Type B pancreatic cell (in vitro differentiated cells): ENCODE results near the gene TIMP2. TPM values are rescaled to one million over a fixed set of nuclear protein-coding genes. Genes with fewer than 3 reads are reported as not detected.

Source experiments
- DNase-seq: peaks from one replicate; pipeline ENCODE4 v3.0.0; 2021; ENCODE audit warnings: mixed read lengths; ENCODE audit not compliant: unreplicated experiment; ENCODE audit errors: extremely low spot score
- H3K27ac Mint-ChIP-seq: 2 replicates; pipeline ENCODE4 v1.8.0; 2021; ENCODE audit warnings: mild to moderate bottlenecking, mixed read lengths
- H3K27me3 Mint-ChIP-seq: 2 replicates; pipeline ENCODE4 v1.8.0; 2021; ENCODE audit warnings: mixed read lengths
- H3K36me3 Mint-ChIP-seq: 2 replicates; pipeline ENCODE4 v1.8.0; 2021; ENCODE audit warnings: mixed read lengths
- H3K4me1 Mint-ChIP-seq: one replicate; pipeline ENCODE4 v1.8.0; 2021; ENCODE audit warnings: mixed read lengths; ENCODE audit not compliant: unreplicated experiment
- H3K4me3 Mint-ChIP-seq: 2 replicates; pipeline ENCODE4 v1.8.0; 2021; ENCODE audit warnings: mild to moderate bottlenecking, mixed read lengths
- H3K9me3 Mint-ChIP-seq: 2 replicates; pipeline ENCODE4 v1.8.0; 2021; ENCODE audit warnings: mixed read lengths
- CTCF ChIP-seq: fragments of 200-600 bp; sonication (generic); conservative IDR thresholded peaks from 2 replicates; pipeline ENCODE4 v1.5.0; 2021; ENCODE audit warnings: antibody characterized with exemption, mild to moderate bottlenecking
- total RNA-seq: library from RNA; stranded (reverse); gene quantifications from 2 replicates; pipeline ENCODE4 v1.2.1, GENCODE V29; 2021; ENCODE audit warnings: low replicate concordance

The TIMP2 gene
- total RNA-seq, 1 donor from 2014 or later: 125 TPM

- H3K36me3 Mint-ChIP-seq: peaks cover 4% of the 10 kb centered on the region
- no peak for DNase-seq
- no peaks in the 10 kb centered on the region for H3K9me3 Mint-ChIP-seq
- H3K27me3 Mint-ChIP-seq: no peaks in the 10 kb centered on the region
- H3K4me3 Mint-ChIP-seq: peak overlapping the region; percentile 94
- peak overlapping the region; percentile 98 for H3K27ac Mint-ChIP-seq
- TF ChIP-seq CTCF: no peak
- peaks cover 21% of the 10 kb centered on the region for H3K4me1 Mint-ChIP-seq
Measured at GRCh38 chr17:78839762-78840529, 85.2 kb downstream of the TIMP2 start.

DNA sequence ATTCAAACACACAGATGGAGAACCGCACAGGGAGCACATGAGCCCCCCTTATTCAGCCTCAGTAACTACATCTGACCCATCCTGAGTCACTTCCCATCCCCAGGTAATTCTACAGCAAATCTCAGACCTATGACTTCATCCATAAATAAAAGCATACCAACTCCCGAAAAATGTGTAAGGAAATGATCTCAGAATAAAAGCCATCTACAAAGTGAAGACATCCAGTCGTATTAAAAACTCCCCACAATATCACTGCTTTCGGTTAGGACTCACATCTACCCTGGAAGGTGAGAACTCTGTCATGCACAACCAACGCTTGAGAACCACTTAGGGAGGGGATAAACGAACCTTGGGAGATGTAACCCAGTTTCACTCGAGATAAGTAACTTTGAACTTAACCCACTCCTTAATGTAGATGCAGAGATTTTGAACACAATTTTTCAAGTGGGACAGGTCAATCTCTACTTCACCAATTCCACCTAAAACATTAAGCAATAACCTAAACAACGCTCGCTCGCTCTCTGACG is 85.9 kb downstream of the TIMP2 start:
- no peak for DNase-seq
- no peaks in the 10 kb centered on the region for H3K27me3 Mint-ChIP-seq
- no peaks in the 10 kb centered on the region for H3K9me3 Mint-ChIP-seq
- no peak for TF ChIP-seq CTCF
- peaks cover 21% of the 10 kb centered on the region for H3K4me1 Mint-ChIP-seq
- H3K27ac Mint-ChIP-seq: peak overlapping the region; percentile 89
- peaks cover 4% of the 10 kb centered on the region for H3K36me3 Mint-ChIP-seq
- H3K4me3 Mint-ChIP-seq: peak overlapping the region; percentile 94

- DNase-seq: no peak
- no peaks in the 10 kb centered on the region for H3K9me3 Mint-ChIP-seq
- peaks cover 4% of the 10 kb centered on the region for H3K36me3 Mint-ChIP-seq
- H3K4me3 Mint-ChIP-seq: peak overlapping the region; percentile 94
- H3K4me1 Mint-ChIP-seq: peaks cover 21% of the 10 kb centered on the region
- H3K27ac Mint-ChIP-seq: peak overlapping the region; percentile 89
- no peaks in the 10 kb centered on the region for H3K27me3 Mint-ChIP-seq
- TF ChIP-seq CTCF: no peak
Measured at GRCh38 chr17:78838574-78839005, 86.6 kb downstream of the TIMP2 start.

GRCh38 chr17:78836420-78837021 is 88.7 kb downstream of the TIMP2 start:
- DNase-seq: no peak
- Mint-ChIP-seq H3K4me1 (peaks cover 18% of the 10 kb centered on the region), H3K36me3 (peaks cover 16% of the 10 kb centered on the region), H3K27me3 (no peaks in the 10 kb centered on the region), H3K27ac (no peak overlapping the region), H3K9me3 (no peaks in the 10 kb centered on the region), H3K4me3 (no peak overlapping the region)
- no peak for TF ChIP-seq CTCF

- Mint-ChIP-seq H3K27ac (no peak overlapping the region), H3K4me1 (peaks cover 13% of the 10 kb centered on the region), H3K36me3 (peaks cover 23% of the 10 kb centered on the region), H3K4me3 (no peak overlapping the region), H3K9me3 (no peaks in the 10 kb centered on the region), H3K27me3 (no peaks in the 10 kb centered on the region)
- no peak for TF ChIP-seq CTCF
- no peak for DNase-seq
Measured at GRCh38 chr17:78834571-78834970, 90.6 kb downstream of the TIMP2 start.
